B cell (primary cell): ENCODE data around the gene CITED2. TPM values are rescaled to one million over a fixed set of nuclear protein-coding genes. Genes with fewer than 3 reads are reported as not detected.

Source experiments
- ATAC-seq: fragments of 200-7000 bp; cut with Tn5 transposase; one replicate; pipeline ENCODE4 v1.10.0; 2021; ENCODE audit warnings: low read depth, mild to moderate bottlenecking, moderate number of reproducible peaks, moderate library complexity
- CTCF ChIA-PET: fragments of 350-600 bp; sonication (Branson Sonifier 250); formaldehyde crosslinking; loops from one replicate; lab custom pipeline; 2021; ENCODE audit warnings: antibody characterized with exemption, inconsistent platforms; lab: Charles Lee
- POLR2A ChIA-PET: fragments of 350-600 bp; sonication (Branson Sonifier 250); formaldehyde crosslinking; loops from one replicate; lab custom pipeline; 2021; ENCODE audit warnings: antibody characterized with exemption; lab: Charles Lee
- DNase-seq: peaks from one replicate; pipeline ENCODE4 v3.0.0; 2013
- H2AFZ ChIP-seq: 2 replicates; pipeline ENCODE4 v1.6.1; 2012; ENCODE audit warnings: mild to moderate bottlenecking, low read depth, low read length; ENCODE audit not compliant: insufficient read depth, poor library complexity, severe bottlenecking
- H3K27ac ChIP-seq, 2 donors: 1 replicate in 1 of 2; 2 replicates in 1 of 2; pipeline ENCODE4 v1.5.1; 2012 to 2013; ENCODE audit warnings: low read length in 2 of 2, mild to moderate bottlenecking in 2 of 2, moderate library complexity in 1 of 2
- H3K27me3 ChIP-seq, 4 experiments: fragments of 200-600 bp in 1 of 4; sonication (generic) in 1 of 4; replicated peaks in 1 of 4; 1 replicate in 2 of 4; 2 replicates in 2 of 4; pipeline versions ENCODE4 v1.6.1 to v1.7.0; 2013 to 2016; ENCODE audit warnings: low read length in 3 of 4, mild to moderate bottlenecking in 2 of 4, mixed read lengths in 1 of 4, moderate library complexity in 1 of 4; ENCODE audit not compliant: insufficient read depth in 4 of 4, control insufficient read depth in 3 of 4; ENCODE audit errors: control extremely low read depth in 1 of 4
- H3K36me3 ChIP-seq, 2 experiments: replicated peaks in 1 of 2; 1 replicate in 1 of 2; 2 replicates in 1 of 2; pipeline versions ENCODE4 v1.6.1 to v1.7.1; 2013; ENCODE audit warnings: low read length in 1 of 2; ENCODE audit not compliant: insufficient read depth in 2 of 2, control insufficient read depth in 1 of 2; ENCODE audit errors: control extremely low read depth in 1 of 2, extremely low read depth in 1 of 2
- H3K4me1 ChIP-seq, 2 donors: fragments of 200-600 bp in 1 of 2; sonication (generic) in 1 of 2; 1 replicate in 1 of 2; 2 replicates in 1 of 2; pipeline versions ENCODE4 v1.5.1 to v1.6.1; 2013 to 2017; ENCODE audit warnings: low read length in 2 of 2; ENCODE audit not compliant: control insufficient read depth in 2 of 2, insufficient read depth in 2 of 2
- H3K4me2 ChIP-seq: replicated peaks from 2 replicates; pipeline ENCODE3; 2012; ENCODE audit warnings: mild to moderate bottlenecking, low read depth, low read length; ENCODE audit not compliant: poor library complexity, severe bottlenecking
- H3K4me3 ChIP-seq, 5 experiments: fragments of 200-600 bp in 1 of 5; sonication (generic) in 1 of 5; 1 replicate in 3 of 5; 2 replicates in 2 of 5; pipeline versions ENCODE4 v1.5.1 to v1.7.0; 2011 to 2016; ENCODE audit warnings: low read length in 4 of 5, mild to moderate bottlenecking in 4 of 5, low read depth in 2 of 5, control low read depth in 1 of 5, moderate library complexity in 1 of 5; ENCODE audit not compliant: insufficient read depth in 1 of 5; ENCODE audit errors: control extremely low read depth in 1 of 5, extremely low read depth in 1 of 5
- H3K79me2 ChIP-seq: fragments of 200-600 bp; sonication (generic); one replicate; pipeline ENCODE4 v1.6.0; 2016; ENCODE audit warnings: low read length; ENCODE audit not compliant: control insufficient read depth, insufficient read depth
- H3K9ac ChIP-seq: fragments of 200-600 bp; sonication (generic); 2 replicates; pipeline ENCODE4 v1.6.1; 2017; ENCODE audit warnings: mild to moderate bottlenecking, low read length, moderate library complexity
- H3K9me3 ChIP-seq, 3 donors: one replicate each; pipeline versions ENCODE4 v1.6.1 to v1.7.1; 2013; ENCODE audit warnings: low read length in 2 of 3; ENCODE audit not compliant: control insufficient read depth in 2 of 3, insufficient read depth in 1 of 3; ENCODE audit errors: control extremely low read depth in 1 of 3
- H4K20me1 ChIP-seq: 2 replicates; pipeline ENCODE4 v1.6.0; 2012; ENCODE audit warnings: mild to moderate bottlenecking, low read length; ENCODE audit not compliant: insufficient read depth, control insufficient read depth, poor library complexity, severe bottlenecking
- H3K27ac Mint-ChIP-seq: one replicate; pipeline ENCODE4 v1.8.0; 2021; ENCODE audit warnings: mixed read lengths
- H3K27me3 Mint-ChIP-seq: one replicate; pipeline ENCODE4 v1.8.0; 2021; ENCODE audit warnings: mixed read lengths
- H3K4me1 Mint-ChIP-seq: one replicate; pipeline ENCODE4 v1.8.0; 2021; ENCODE audit warnings: mixed read lengths
- H3K4me3 Mint-ChIP-seq: one replicate; pipeline ENCODE4 v1.8.0; 2021; ENCODE audit warnings: mixed read lengths
- H3K9me3 Mint-ChIP-seq: one replicate; pipeline ENCODE4 v1.8.0; 2022; ENCODE audit warnings: mixed read lengths; ENCODE audit not compliant: insufficient read depth
- EZH2 ChIP-seq: IDR thresholded peaks from 2 replicates; pipeline ENCODE4 v1.6.1; 2012; ENCODE audit warnings: borderline replicate concordance, low read depth, mild to moderate bottlenecking, moderate library complexity, low read length; ENCODE audit not compliant: insufficient read depth, poor library complexity, severe bottlenecking
- WGBS: methylation state at CpG from one replicate; pipeline ENCODE4 v1.1.5; 2013; ENCODE audit warnings: missing lambda C conversion rate; ENCODE audit not compliant: insufficient coverage; 5-methylcytosine and 5-hydroxymethylcytosine counted together
- intact Hi-C: fragments of 100-400 bp; cut with micrococcal nuclease; formaldehyde crosslinking; loops from one replicate; pipeline ENCODE4 v1.10.0; 2022
- polyA plus RNA-seq: library from polyadenylated mRNA; depleted of rRNA; stranded (reverse); fragments of >200 nt; gene quantifications from 2 replicates; pipeline ENCODE4 v1.2.3, GENCODE V29; 2012
- total RNA-seq, 2 donors: library from RNA; stranded (reverse); fragments of 120-200 nt in 1 of 2; gene quantifications; 1 replicate in 1 of 2; 2 replicates in 1 of 2; pipeline versions ENCODE4 v1.2.3 to v1.2.4, GENCODE V29; 2013 to 2022
- TF ChIP-seq, protein P1 (sequence below): fragments of 200-600 bp; IDR thresholded peaks from one replicate; pipeline ENCODE4 v1.8.0; 2022; ENCODE audit warnings: antibody characterized with exemption, mild to moderate bottlenecking

The CITED2 gene
- total and polyA plus RNA-seq, 2 donors (not counting 1 experiment from before 2014, with no cell fraction given) = 56.2 to 67.9 TPM

- Histone ChIP-seq H3K4me3 (no peak overlapping the region), H3K36me3 (no peaks in the 10 kb centered on the region), H3K4me2 (no peak overlapping the region), H3K9me3 (no peaks in the 10 kb centered on the region), H3K9ac (no peak overlapping the region), H2AFZ (no peak overlapping the region), H3K27ac (no peak overlapping the region), H3K27me3 (no peaks in the 10 kb centered on the region), H4K20me1 (no peaks in the 10 kb centered on the region), H3K4me1 (no peaks in the 10 kb centered on the region), H3K79me2 (no peaks in the 10 kb centered on the region)
- POLR2A ChIA-PET = no interaction called here
- Mint-ChIP-seq H3K4me1 (peaks cover 4% of the 10 kb centered on the region), H3K4me3 (no peak overlapping the region), H3K9me3 (no peaks in the 10 kb centered on the region), H3K27ac (no peak overlapping the region), H3K27me3 (no peaks in the 10 kb centered on the region)
- intact Hi-C loops = no loop called here
- TF ChIP-seq EZH2 = no peak
- TF ChIP-seq, protein P1, sequence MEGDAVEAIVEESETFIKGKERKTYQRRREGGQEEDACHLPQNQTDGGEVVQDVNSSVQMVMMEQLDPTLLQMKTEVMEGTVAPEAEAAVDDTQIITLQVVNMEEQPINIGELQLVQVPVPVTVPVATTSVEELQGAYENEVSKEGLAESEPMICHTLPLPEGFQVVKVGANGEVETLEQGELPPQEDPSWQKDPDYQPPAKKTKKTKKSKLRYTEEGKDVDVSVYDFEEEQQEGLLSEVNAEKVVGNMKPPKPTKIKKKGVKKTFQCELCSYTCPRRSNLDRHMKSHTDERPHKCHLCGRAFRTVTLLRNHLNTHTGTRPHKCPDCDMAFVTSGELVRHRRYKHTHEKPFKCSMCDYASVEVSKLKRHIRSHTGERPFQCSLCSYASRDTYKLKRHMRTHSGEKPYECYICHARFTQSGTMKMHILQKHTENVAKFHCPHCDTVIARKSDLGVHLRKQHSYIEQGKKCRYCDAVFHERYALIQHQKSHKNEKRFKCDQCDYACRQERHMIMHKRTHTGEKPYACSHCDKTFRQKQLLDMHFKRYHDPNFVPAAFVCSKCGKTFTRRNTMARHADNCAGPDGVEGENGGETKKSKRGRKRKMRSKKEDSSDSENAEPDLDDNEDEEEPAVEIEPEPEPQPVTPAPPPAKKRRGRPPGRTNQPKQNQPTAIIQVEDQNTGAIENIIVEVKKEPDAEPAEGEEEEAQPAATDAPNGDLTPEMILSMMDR = no peak
- CTCF ChIA-PET = interaction anchor here (1.7 kb wide), 1 partner anchor 21 kb away, joined by 4 read pairs; the partner anchor contains the start of gene CITED2
- ATAC-seq = no peak
- WGBS = no CpG with 5 or more reads among the region's 1 CpG
- DNase-seq = no peak
Observed at GRCh38 chr6:139395371-139395770, 20.9 kb upstream of the CITED2 start.

- Histone ChIP-seq H3K4me2 (no peak overlapping the region), H3K9ac (no peak overlapping the region), H4K20me1 (no peaks in the 10 kb centered on the region), H3K9me3 (no peaks in the 10 kb centered on the region), H3K4me3 (no peak overlapping the region), H3K79me2 (no peaks in the 10 kb centered on the region), H3K36me3 (no peaks in the 10 kb centered on the region), H2AFZ (no peak overlapping the region), H3K27me3 (no peaks in the 10 kb centered on the region), H3K4me1 (no peaks in the 10 kb centered on the region), H3K27ac (no peak overlapping the region)
- no peak overlapping the region for H3K4me3 Mint-ChIP-seq
- H3K27ac Mint-ChIP-seq = no peak overlapping the region
- ChIA-PET POLR2A (no interaction called here), CTCF (no interaction called here)
- ATAC-seq (no peak), DNase-seq (no peak)
- no CpG with 5 or more reads among the region's 1 CpG for WGBS
- H3K27me3 Mint-ChIP-seq = no peaks in the 10 kb centered on the region
- TF ChIP-seq EZH2 = no peak
- TF ChIP-seq, protein P1 = no peak
- H3K4me1 Mint-ChIP-seq = peaks cover 4% of the 10 kb centered on the region
- intact Hi-C loops = no loop called here
- H3K9me3 Mint-ChIP-seq = no peaks in the 10 kb centered on the region
Observed at GRCh38 chr6:139394027-139394649, 19.7 kb upstream of the CITED2 start.
